NCI-H146 treated with DMSO at 0.1 percent for 48 hours (cell line): ENCODE measurements around the gene ZC3H7A.
"Not testable (repeated sequence)": the region's sequence is repeated elsewhere in the genome, so short reads cannot be mapped to it uniquely, and the experiment has no call there.

Source experiments
- DNase-seq: peaks from one replicate; lab custom pipeline; 2025; ENCODE audit not compliant: unreplicated experiment; lab: John Stamatoyannopoulos, UW

ZC3H7A gene

GRCh38 chr16:11797166-11797956 is at the start of gene ZC3H7A:
Gene ZC3H7A, minus strand, starts transcription at chr16:11797258. Its CDS starts 14,904 bp downstream, at chr16:11782354.
- DNase-seq: peak; percentile 94

GRCh38 chr16:11844499-11844898 is 47.4 kb upstream of the ZC3H7A start:
- no peak for DNase-seq

GRCh38 chr16:11843861-11844260 is 46.8 kb upstream of the ZC3H7A start:
- no peak for DNase-seq

- no peak for DNase-seq
These were observed 46.1 kb upstream of the ZC3H7A start for GRCh38 chr16:11843206-11843605.

- no peak for DNase-seq
These were observed 44.0 kb upstream of the ZC3H7A start for GRCh38 chr16:11841026-11841425.

GRCh38 chr16:11836650-11837244 is 39.7 kb upstream of the ZC3H7A start:
- no peak for DNase-seq

GRCh38 chr16:11835891-11836649 is 39.0 kb upstream of the ZC3H7A start:
- DNase-seq: no peak

GRCh38 chr16:11835309-11835708 is 38.3 kb upstream of the ZC3H7A start:
- DNase-seq: no peak

GRCh38 chr16:11833951-11834695 is 37.1 kb upstream of the ZC3H7A start:
- no peak for DNase-seq

- no peak for DNase-seq
These were observed 31.6 kb upstream of the ZC3H7A start for GRCh38 chr16:11828696-11829095.

GRCh38 chr16:11825520-11826165 is 28.6 kb upstream of the ZC3H7A start:
- DNase-seq: not testable (repeated sequence)

GRCh38 chr16:11824362-11824761 is 27.3 kb upstream of the ZC3H7A start:
- DNase-seq: peak; percentile 13

- not testable (repeated sequence) for DNase-seq
These were observed 26.6 kb upstream of the ZC3H7A start for GRCh38 chr16:11823645-11824044.

- DNase-seq: no peak
These were observed 22.7 kb upstream of the ZC3H7A start for GRCh38 chr16:11819798-11820197.

GRCh38 chr16:11818970-11819369 is 21.9 kb upstream of the ZC3H7A start:
- DNase-seq: not testable (repeated sequence)

GRCh38 chr16:11816123-11816522 is 19.1 kb upstream of the ZC3H7A start:
- no peak for DNase-seq

- not testable (repeated sequence) for DNase-seq
These were observed 17.7 kb upstream of the ZC3H7A start for GRCh38 chr16:11814800-11815199.

GRCh38 chr16:11806721-11807120 is 9.7 kb upstream of the ZC3H7A start:
- DNase-seq: no peak

GRCh38 chr16:11805556-11805955 is 8.5 kb upstream of the ZC3H7A start:
- no peak for DNase-seq

GRCh38 chr16:11801481-11802021 is 4.5 kb upstream of the ZC3H7A start:
- no peak for DNase-seq
